H9 (cell line): ENCODE results near the gene KCTD5. TPM values are rescaled to one million over a fixed set of nuclear protein-coding genes. Genes with fewer than 3 reads are reported as not detected.

Source experiments
- DNase-seq: peaks from one replicate; pipeline ENCODE4 v3.0.0-alpha.2; 2017
- H2AFZ ChIP-seq: one replicate; pipeline ENCODE4 v1.6.1; 2013; ENCODE audit warnings: mild to moderate bottlenecking, low read length, control low read depth, moderate library complexity
- H2AK5ac ChIP-seq: 2 replicates; pipeline ENCODE4 v1.6.1; 2013; ENCODE audit warnings: low read length, control low read depth, mixed read lengths; ENCODE audit not compliant: insufficient read length
- H2BK120ac ChIP-seq: one replicate; pipeline ENCODE4 v1.6.1; 2013; ENCODE audit warnings: low read depth, mild to moderate bottlenecking, low read length, control low read depth, inconsistent platforms; ENCODE audit not compliant: poor library complexity, severe bottlenecking
- H2BK12ac ChIP-seq: 2 replicates; pipeline ENCODE4 v1.6.1; 2013; ENCODE audit warnings: low read length, control low read depth, mixed read lengths, low read depth; ENCODE audit not compliant: insufficient read length
- H2BK15ac ChIP-seq: 2 replicates; pipeline ENCODE4 v1.6.1; 2013; ENCODE audit warnings: low read depth, low read length, control low read depth
- H2BK20ac ChIP-seq: one replicate; pipeline ENCODE4 v1.6.1; 2013; ENCODE audit warnings: low read depth, mild to moderate bottlenecking, low read length, control low read depth, inconsistent platforms; ENCODE audit not compliant: poor library complexity, severe bottlenecking
- H2BK5ac ChIP-seq: 2 replicates; pipeline ENCODE4 v1.6.1; 2013; ENCODE audit warnings: low read length, control low read depth, mixed read lengths; ENCODE audit not compliant: insufficient read length
- H3K14ac ChIP-seq: 2 replicates; pipeline ENCODE4 v1.6.1; 2013; ENCODE audit warnings: low read length, control low read depth; ENCODE audit not compliant: insufficient read depth
- H3K18ac ChIP-seq: 2 replicates; pipeline ENCODE4 v1.6.1; 2013; ENCODE audit warnings: low read depth, mild to moderate bottlenecking, mixed read lengths, low read length, control low read depth; ENCODE audit not compliant: insufficient read length
- H3K23ac ChIP-seq: 2 replicates; pipeline ENCODE4 v1.6.1; 2013; ENCODE audit warnings: low read length, control low read depth, mixed read lengths, low read depth; ENCODE audit not compliant: insufficient read length
- H3K23me2 ChIP-seq: 2 replicates; pipeline ENCODE4 v1.6.1; 2013; ENCODE audit warnings: low read depth, mild to moderate bottlenecking, mixed read lengths, low read length, control low read depth; ENCODE audit not compliant: insufficient read length, poor library complexity, severe bottlenecking
- H3K27ac ChIP-seq: 2 replicates; pipeline ENCODE4 v1.5.1; 2013; ENCODE audit warnings: low read length, control low read depth, mixed read lengths, low read depth; ENCODE audit not compliant: insufficient read length
- H3K27me3 ChIP-seq: 2 replicates; pipeline ENCODE4 v1.6.1; 2013; ENCODE audit warnings: low read length, control low read depth, inconsistent platforms; ENCODE audit not compliant: insufficient read depth
- H3K4ac ChIP-seq: 2 replicates; pipeline ENCODE4 v1.6.1; 2013; ENCODE audit warnings: low read depth, mild to moderate bottlenecking, control low read depth, inconsistent platforms, low read length, moderate library complexity
- H3K4me1 ChIP-seq: 2 replicates; pipeline ENCODE4 v1.6.1; 2013; ENCODE audit warnings: low read length, control low read depth, inconsistent platforms; ENCODE audit not compliant: insufficient read depth
- H3K4me2 ChIP-seq: 2 replicates; pipeline ENCODE4 v1.6.1; 2013; ENCODE audit warnings: low read length, control low read depth, mixed read lengths; ENCODE audit not compliant: insufficient read length, insufficient read depth
- H3K56ac ChIP-seq: 2 replicates; pipeline ENCODE4 v1.6.1; 2013; ENCODE audit warnings: low read depth, mild to moderate bottlenecking, mixed read lengths, low read length, control low read depth; ENCODE audit not compliant: insufficient read length
- H3K79me1 ChIP-seq: 2 replicates; pipeline ENCODE4 v1.6.1; 2013; ENCODE audit warnings: low read depth, mild to moderate bottlenecking, moderate library complexity, low read length, control low read depth, inconsistent platforms; ENCODE audit not compliant: insufficient read depth, poor library complexity, severe bottlenecking
- H3K79me2 ChIP-seq: 2 replicates; pipeline ENCODE4 v1.6.1; 2013; ENCODE audit warnings: low read length, control low read depth, inconsistent platforms; ENCODE audit not compliant: insufficient read depth
- H3K9ac ChIP-seq: 2 replicates; pipeline ENCODE4 v1.6.1; 2013; ENCODE audit warnings: low read length, control low read depth, mixed read lengths; ENCODE audit not compliant: insufficient read length; ENCODE audit errors: extremely low read depth
- H3K9me3 ChIP-seq: one replicate; pipeline ENCODE4 v1.6.1; 2013; ENCODE audit warnings: low read depth, low read length, inconsistent platforms; ENCODE audit not compliant: control insufficient read depth
- H3T11ph ChIP-seq: one replicate; pipeline ENCODE4 v1.6.1; 2013; ENCODE audit warnings: mild to moderate bottlenecking, low read length, control low read depth, inconsistent platforms
- H4K20me1 ChIP-seq: one replicate; pipeline ENCODE4 v1.6.1; 2013; ENCODE audit not compliant: control insufficient read depth, insufficient read length, insufficient read depth
- H4K5ac ChIP-seq: 2 replicates; pipeline ENCODE4 v1.6.1; 2013; ENCODE audit warnings: low read depth, mild to moderate bottlenecking, mixed read lengths, low read length, control low read depth; ENCODE audit not compliant: insufficient read length
- H4K8ac ChIP-seq: replicated peaks from 2 replicates; pipeline ENCODE4 v1.6.1; 2013; ENCODE audit warnings: low read length, control low read depth, mixed read lengths, low read depth; ENCODE audit not compliant: insufficient read length
- H4K91ac ChIP-seq: 2 replicates; pipeline ENCODE4 v1.6.1; 2013; ENCODE audit warnings: low read depth, mild to moderate bottlenecking, moderate library complexity, mixed read lengths, low read length, control low read depth; ENCODE audit not compliant: insufficient read length
- H3K27ac Mint-ChIP-seq, 3 experiments: 2 replicates in 2 of 3; 3 replicates in 1 of 3; pipeline ENCODE4 v1.8.0; 2020 to 2021; ENCODE audit warnings: mixed read lengths in 3 of 3, mild to moderate bottlenecking in 1 of 3, moderate library complexity in 1 of 3
- H3K27me3 Mint-ChIP-seq: 2 replicates; pipeline ENCODE4 v1.8.0; 2021; ENCODE audit warnings: low read depth, mild to moderate bottlenecking, moderate library complexity, mixed read lengths
- H3K36me3 Mint-ChIP-seq, 3 experiments: 2 replicates in 2 of 3; 3 replicates in 1 of 3; pipeline ENCODE4 v1.8.0; 2020 to 2021; ENCODE audit warnings: low read depth in 3 of 3, mixed read lengths in 3 of 3; ENCODE audit not compliant: insufficient read depth in 1 of 3
- H3K4me1 Mint-ChIP-seq, 2 experiments: 2 replicates each; pipeline ENCODE4 v1.8.0; 2020; ENCODE audit warnings: mixed read lengths in 2 of 2
- H3K4me3 Mint-ChIP-seq, 2 experiments: 2 replicates in 1 of 2; 3 replicates in 1 of 2; pipeline ENCODE4 v1.8.0; 2020 to 2021; ENCODE audit warnings: mild to moderate bottlenecking in 2 of 2, mixed read lengths in 2 of 2, moderate library complexity in 1 of 2
- H3K9me3 Mint-ChIP-seq, 2 experiments: 2 replicates in 1 of 2; 3 replicates in 1 of 2; pipeline ENCODE4 v1.8.0; 2020; ENCODE audit warnings: mild to moderate bottlenecking in 2 of 2, mixed read lengths in 2 of 2, moderate library complexity in 1 of 2
- WGBS: extraction: QIAGEN DNeasy Blood & Tissue Kit; methylation state at CpG from one replicate; pipeline ENCODE4 v1.1.7; 2013; ENCODE audit warnings: missing lambda C conversion rate, low lambda C conversion rate, mixed read lengths; ENCODE audit not compliant: insufficient read length; ENCODE audit errors: extremely low coverage; 5-methylcytosine and 5-hydroxymethylcytosine counted together
- total RNA-seq: library from RNA; stranded (reverse); gene quantifications from 2 replicates; pipeline ENCODE4 v1.2.1, GENCODE V29; 2021
- TF ChIP-seq, protein P1 (sequence below): fragments of 200-600 bp; sonication (generic); conservative IDR thresholded peaks from 3 replicates; pipeline ENCODE4 v1.8.0; 2021; ENCODE audit warnings: antibody characterized with exemption, mild to moderate bottlenecking

Gene KCTD5
- total RNA-seq, 1 experiment from 2014 or later, result 39.9 TPM

DNA sequence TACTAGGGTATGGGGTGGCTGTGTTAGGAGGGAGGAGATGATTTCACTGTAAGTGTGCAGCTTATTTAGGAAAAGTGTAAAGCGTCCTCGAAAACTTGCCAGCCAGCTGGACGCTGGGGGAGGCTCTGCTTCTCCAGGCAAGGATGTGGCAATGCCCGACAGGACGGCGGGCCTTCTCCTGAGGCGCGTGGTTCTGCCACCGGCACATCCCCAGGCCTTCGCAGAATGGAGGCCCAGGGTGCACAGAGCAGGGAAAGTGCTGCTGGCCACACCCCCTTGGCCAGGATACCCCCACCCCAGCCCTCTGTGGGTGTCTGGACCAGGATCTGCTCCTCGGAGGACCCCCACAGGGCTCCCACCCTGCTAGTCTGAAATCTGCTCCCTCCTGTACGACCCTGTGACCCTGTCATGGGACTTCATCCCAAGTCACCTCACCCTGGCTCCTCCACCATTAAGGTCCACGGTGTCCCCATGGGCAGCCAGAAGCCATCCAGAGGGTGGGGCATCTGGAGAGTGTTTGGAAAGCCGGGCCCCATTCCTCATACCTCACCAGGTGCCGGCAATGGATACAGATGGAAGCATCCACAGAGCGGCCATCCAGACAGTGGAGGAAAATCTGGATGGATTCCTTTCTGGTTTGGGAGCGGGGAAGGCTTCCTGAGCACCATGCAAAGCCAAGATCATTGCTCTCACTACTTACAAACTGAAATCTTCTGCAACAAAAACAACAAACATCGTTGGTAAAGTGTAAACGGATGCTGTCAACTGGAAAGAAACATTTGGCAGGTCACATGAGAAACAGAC lies 60.9 kb downstream of the KCTD5 start:
- Histone ChIP-seq H3K9me3 (no peaks in the 10 kb centered on the region), H4K5ac (no peak overlapping the region), H4K20me1 (no peaks in the 10 kb centered on the region), H3K27me3 (no peaks in the 10 kb centered on the region), H3K23me2 (no peaks in the 10 kb centered on the region), H4K91ac (no peak overlapping the region), H2BK15ac (no peak overlapping the region), H2AK5ac (no peak overlapping the region), H3K4me1 (no peaks in the 10 kb centered on the region), H4K8ac (no peak overlapping the region), H2BK120ac (no peak overlapping the region), H3K9ac (no peak overlapping the region), H2BK12ac (no peak overlapping the region), H3K14ac (no peak overlapping the region), H3K56ac (no peak overlapping the region), H3K23ac (no peak overlapping the region), H3K4ac (no peak overlapping the region), H2BK20ac (no peak overlapping the region), H2AFZ (no peak overlapping the region), H3K79me2 (no peaks in the 10 kb centered on the region), H3K4me2 (no peak overlapping the region), H3K27ac (no peak overlapping the region), H3K79me1 (no peaks in the 10 kb centered on the region), H3T11ph (no peak overlapping the region), H3K18ac (no peak overlapping the region), H2BK5ac (no peak overlapping the region)
- Mint-ChIP-seq H3K4me1 (peaks cover 9 to 14% of the 10 kb centered on the region in 2 experiments; a peak in 2 of 4 replicates), H3K27ac (peak overlapping the region in 2 of 3 experiments; percentile 19 to 29; a peak in 2 of 7 replicates), H3K27me3 (no peaks in the 10 kb centered on the region; the same call in 1 of the 2 replicates), H3K4me3 (no peak overlapping the region), H3K9me3 (no peaks in the 10 kb centered on the region), H3K36me3 (no peaks in the 10 kb centered on the region)
- no CpG with 5 or more reads among the region's 19 CpGs for WGBS
- no peak for DNase-seq
- TF ChIP-seq, protein P1, sequence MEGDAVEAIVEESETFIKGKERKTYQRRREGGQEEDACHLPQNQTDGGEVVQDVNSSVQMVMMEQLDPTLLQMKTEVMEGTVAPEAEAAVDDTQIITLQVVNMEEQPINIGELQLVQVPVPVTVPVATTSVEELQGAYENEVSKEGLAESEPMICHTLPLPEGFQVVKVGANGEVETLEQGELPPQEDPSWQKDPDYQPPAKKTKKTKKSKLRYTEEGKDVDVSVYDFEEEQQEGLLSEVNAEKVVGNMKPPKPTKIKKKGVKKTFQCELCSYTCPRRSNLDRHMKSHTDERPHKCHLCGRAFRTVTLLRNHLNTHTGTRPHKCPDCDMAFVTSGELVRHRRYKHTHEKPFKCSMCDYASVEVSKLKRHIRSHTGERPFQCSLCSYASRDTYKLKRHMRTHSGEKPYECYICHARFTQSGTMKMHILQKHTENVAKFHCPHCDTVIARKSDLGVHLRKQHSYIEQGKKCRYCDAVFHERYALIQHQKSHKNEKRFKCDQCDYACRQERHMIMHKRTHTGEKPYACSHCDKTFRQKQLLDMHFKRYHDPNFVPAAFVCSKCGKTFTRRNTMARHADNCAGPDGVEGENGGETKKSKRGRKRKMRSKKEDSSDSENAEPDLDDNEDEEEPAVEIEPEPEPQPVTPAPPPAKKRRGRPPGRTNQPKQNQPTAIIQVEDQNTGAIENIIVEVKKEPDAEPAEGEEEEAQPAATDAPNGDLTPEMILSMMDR, result no peak
